ENCODE data around the gene ADAMTS9.

ADAMTS9 gene

GRCh38 chr3:64718976-64719375, 31.2 kb upstream of the ADAMTS9 start:
- H3K4me3 ChIP-seq (ENCODE audit: low read depth, low read length), result no peak overlapping the region
- ChIA-PET POLR2A (no interaction called here), CTCF (interaction anchor here (0.6 to 3.4 kb wide), 6 partner anchors 10 to 334 kb away, joined by 3 to 9 read pairs (median 5); no protein-coding TSS in a partner anchor)
- TF ChIP-seq, protein P1, sequence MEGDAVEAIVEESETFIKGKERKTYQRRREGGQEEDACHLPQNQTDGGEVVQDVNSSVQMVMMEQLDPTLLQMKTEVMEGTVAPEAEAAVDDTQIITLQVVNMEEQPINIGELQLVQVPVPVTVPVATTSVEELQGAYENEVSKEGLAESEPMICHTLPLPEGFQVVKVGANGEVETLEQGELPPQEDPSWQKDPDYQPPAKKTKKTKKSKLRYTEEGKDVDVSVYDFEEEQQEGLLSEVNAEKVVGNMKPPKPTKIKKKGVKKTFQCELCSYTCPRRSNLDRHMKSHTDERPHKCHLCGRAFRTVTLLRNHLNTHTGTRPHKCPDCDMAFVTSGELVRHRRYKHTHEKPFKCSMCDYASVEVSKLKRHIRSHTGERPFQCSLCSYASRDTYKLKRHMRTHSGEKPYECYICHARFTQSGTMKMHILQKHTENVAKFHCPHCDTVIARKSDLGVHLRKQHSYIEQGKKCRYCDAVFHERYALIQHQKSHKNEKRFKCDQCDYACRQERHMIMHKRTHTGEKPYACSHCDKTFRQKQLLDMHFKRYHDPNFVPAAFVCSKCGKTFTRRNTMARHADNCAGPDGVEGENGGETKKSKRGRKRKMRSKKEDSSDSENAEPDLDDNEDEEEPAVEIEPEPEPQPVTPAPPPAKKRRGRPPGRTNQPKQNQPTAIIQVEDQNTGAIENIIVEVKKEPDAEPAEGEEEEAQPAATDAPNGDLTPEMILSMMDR (IDR thresholded peaks at IDR 0.05; ENCODE audit: insufficient read depth, low read length, missing control alignments), result no peak
- no peak for DNase-seq (ENCODE audit: low read depth, low spot score)

DNA sequence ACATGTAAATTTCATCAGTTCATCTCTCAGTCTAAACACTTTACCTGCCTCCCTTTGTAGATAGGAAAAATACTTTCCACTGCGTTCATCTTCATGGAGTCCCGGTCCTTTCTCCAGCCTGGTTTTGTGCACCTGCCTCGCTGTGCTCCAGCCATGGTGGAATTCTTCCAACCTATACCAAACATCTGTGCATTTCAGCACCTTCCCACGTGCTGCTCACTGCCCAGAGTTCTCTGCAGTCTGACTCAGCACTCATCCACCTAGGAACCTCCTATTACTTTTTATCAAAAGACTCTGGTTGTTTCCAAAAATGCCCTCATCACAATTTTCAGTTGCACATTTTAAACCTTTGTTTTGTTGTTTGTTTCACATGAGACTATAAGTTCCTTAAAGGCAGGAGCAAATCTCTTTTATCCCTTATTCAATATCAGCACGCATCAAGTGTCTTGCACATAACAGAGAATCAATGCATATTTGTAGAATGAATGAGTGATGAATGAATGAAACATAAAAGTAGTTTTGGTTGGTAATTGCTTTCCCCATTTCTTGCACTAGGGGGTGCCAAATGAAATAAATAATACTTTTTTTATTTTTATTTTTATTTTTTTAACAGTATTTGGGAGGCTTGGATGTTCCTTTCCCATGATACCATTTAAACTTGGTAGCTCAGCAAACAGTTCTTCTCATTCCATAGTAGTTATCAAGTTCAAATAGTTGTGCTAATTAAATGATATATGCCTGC, 30.2 kb upstream of the ADAMTS9 start:
- H3K4me3 ChIP-seq (ENCODE audit: low read depth, low read length), result no peak overlapping the region
- TF ChIP-seq, protein P1 (IDR thresholded peaks at IDR 0.05; ENCODE audit: insufficient read depth, low read length, missing control alignments), result peak; percentile 8
- ChIA-PET CTCF (interaction anchor here (1.0 to 3.4 kb wide), 6 partner anchors 8 to 334 kb away, joined by 3 to 9 read pairs (median 6); no protein-coding TSS in a partner anchor), POLR2A (no interaction called here)
- DNase-seq (ENCODE audit: low read depth, low spot score), result no peak

- POLR2A ChIA-PET, result no interaction called here
- CTCF ChIA-PET, result interaction anchor here (1.5 to 3.4 kb wide), 3 partner anchors 9 to 24 kb away, joined by 5 to 9 read pairs (median 8); no protein-coding TSS in a partner anchor
- TF ChIP-seq, protein P1 (IDR thresholded peaks at IDR 0.05; ENCODE audit: insufficient read depth, low read length, missing control alignments), result no peak
- H3K4me3 ChIP-seq (ENCODE audit: low read depth, low read length), result no peak overlapping the region
- no peak for DNase-seq (ENCODE audit: low read depth, low spot score)
These were observed 29.6 kb upstream of the ADAMTS9 start for GRCh38 chr3:64717411-64717810.

- DNase-seq (ENCODE audit: low read depth, low spot score), result no peak
- ChIA-PET POLR2A (no interaction called here), CTCF (interaction anchor here (3.4 kb wide), 1 partner anchor 25 kb away, joined by 8 read pairs; no protein-coding TSS in a partner anchor)
- H3K4me3 ChIP-seq (ENCODE audit: low read depth, low read length), result no peak overlapping the region
- TF ChIP-seq, protein P1 (IDR thresholded peaks at IDR 0.05; ENCODE audit: insufficient read depth, low read length, missing control alignments), result no peak
These were observed 28.4 kb upstream of the ADAMTS9 start for GRCh38 chr3:64716110-64716710.

GRCh38 chr3:64715211-64715982, 27.6 kb upstream of the ADAMTS9 start:
- TF ChIP-seq, protein P1 (IDR thresholded peaks at IDR 0.05; ENCODE audit: insufficient read depth, low read length, missing control alignments), result no peak
- POLR2A ChIA-PET, result no interaction called here
- no peak overlapping the region for H3K4me3 ChIP-seq (ENCODE audit: low read depth, low read length)
- CTCF ChIA-PET, result interaction anchor here (1.0 kb wide), 1 partner anchor 590 kb away, joined by 3 read pairs; no protein-coding TSS in a partner anchor
- no peak for DNase-seq (ENCODE audit: low read depth, low spot score)

Data from AG04449 (cell line).